Midbrain (tissue), 1 donor: ENCODE results near the gene CUL4A.
"Not testable (repeated sequence)": the region's sequence is repeated elsewhere in the genome, so short reads cannot be mapped to it uniquely, and the experiment has no call there.

ENCODE experiments used
- DNase-seq: peaks from one replicate; lab custom pipeline; 2025; lab: John Stamatoyannopoulos, UW

CUL4A gene

DNA sequence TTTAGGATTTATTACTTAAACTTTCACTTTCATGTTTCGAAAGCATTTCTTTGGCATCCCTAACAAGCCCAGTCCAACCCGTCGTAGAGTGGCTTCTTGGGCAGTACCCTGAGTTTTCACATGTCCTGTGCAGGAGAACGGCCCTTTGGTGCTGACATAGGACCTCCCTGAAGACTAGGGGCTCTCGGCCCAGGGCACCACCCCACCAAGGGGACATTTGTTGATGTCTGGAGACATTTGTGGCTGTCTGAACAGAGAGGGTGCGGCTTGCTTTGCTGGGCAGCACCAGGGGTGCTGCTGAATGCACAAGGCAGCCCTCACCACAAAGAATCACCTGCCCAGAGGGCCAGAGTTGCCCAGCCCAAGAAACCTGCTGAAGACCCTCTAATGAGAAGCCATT is 30.6 kb downstream of the CUL4A start:
- no peak for DNase-seq

- not testable (repeated sequence) for DNase-seq
Observed at GRCh38 chr13:113241623-113242022, 32.2 kb downstream of the CUL4A start.

DNA sequence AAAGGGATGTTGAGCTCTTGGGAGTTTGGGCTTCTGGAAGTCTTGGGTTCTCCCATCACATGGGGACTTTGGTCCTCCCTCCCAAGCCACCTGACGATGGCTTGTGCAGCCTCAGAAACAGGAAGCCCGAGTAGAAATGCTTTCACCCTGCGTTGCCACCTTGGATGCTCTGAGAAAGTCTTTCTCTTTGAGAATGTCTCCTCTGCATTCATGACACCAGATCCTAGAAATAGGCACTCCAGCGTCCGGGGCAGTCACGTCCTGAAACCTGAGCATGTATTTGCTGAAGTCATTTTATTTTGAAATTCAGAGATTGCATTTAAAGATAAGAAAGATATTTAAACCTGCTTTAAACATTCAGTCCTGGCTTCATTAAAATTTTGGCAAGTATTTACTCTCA is 34.4 kb downstream of the CUL4A start:
- no peak for DNase-seq

DNA sequence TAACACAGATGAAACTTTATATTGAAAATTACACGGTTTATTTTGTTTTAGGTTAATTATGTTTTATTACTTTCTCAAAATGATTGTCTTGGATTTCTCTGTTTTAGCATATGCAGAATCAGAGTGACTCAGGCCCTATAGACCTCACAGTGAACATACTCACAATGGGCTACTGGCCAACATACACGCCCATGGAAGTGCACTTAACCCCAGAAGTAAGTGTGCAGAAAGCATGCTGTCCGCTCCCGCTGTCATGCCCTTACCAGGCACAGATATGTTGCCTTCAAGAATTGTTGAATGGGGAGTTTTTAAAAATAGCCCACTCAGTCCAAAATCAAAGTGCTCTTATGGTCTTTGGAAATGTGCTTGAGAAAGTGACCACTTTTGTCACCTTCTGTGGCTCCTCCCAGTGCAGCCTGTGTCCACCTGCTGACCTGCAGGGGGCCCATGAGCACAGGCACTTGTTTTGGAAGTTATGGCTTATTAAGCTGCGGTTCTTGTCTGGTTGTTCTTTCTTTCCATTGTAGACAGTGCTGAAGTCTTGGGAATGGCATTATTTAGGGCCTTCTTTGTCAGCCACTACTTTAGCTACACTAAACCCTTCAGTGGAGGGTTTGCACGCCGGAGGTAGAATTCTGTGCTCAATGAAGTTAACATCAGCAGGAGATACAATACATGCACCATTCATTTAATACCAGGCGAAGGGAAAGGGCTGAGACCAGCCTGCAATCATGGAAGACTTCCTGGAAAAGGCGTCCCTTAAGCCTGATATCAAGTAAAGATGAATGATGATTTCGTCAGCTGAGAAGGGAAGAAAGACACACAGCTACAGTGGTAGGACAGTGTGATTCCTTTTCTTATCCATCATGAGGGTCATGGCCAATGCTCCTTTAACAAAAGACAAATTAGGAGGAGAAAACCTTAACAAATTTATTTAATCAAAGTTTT is 36.7 kb downstream of the CUL4A start:
- DNase-seq, result no peak

DNA sequence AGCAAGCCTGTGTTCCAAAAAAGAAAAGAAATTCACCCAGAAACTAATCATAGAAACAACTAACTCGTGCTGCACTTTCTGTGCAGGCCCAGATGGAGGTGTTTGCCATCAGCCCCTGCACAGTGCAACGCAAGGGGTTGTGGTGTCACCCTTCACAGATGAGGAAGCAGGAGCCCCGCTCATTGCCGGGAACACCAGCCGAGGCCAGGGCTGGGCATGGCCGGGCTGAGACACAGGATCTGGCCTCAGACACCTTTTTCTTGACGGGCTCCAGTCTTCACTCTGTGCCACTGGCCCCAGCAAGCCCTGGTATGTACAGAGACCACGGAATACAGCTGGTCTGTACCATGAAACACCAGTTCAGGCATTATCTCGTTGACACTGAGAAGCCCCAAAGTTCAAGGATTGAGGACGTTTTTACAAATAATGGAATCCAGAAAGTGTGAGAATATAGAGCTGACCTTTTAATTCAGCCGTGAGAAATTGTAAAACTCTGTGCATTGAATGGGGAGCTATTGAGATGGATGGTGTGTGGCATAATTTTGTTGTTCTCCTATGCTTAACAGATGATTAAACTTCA is 43.2 kb downstream of the CUL4A start:
- no peak for DNase-seq

GRCh38 chr13:113257908-113258307 is 48.5 kb downstream of the CUL4A start:
- DNase-seq, result not testable (repeated sequence)

DNA sequence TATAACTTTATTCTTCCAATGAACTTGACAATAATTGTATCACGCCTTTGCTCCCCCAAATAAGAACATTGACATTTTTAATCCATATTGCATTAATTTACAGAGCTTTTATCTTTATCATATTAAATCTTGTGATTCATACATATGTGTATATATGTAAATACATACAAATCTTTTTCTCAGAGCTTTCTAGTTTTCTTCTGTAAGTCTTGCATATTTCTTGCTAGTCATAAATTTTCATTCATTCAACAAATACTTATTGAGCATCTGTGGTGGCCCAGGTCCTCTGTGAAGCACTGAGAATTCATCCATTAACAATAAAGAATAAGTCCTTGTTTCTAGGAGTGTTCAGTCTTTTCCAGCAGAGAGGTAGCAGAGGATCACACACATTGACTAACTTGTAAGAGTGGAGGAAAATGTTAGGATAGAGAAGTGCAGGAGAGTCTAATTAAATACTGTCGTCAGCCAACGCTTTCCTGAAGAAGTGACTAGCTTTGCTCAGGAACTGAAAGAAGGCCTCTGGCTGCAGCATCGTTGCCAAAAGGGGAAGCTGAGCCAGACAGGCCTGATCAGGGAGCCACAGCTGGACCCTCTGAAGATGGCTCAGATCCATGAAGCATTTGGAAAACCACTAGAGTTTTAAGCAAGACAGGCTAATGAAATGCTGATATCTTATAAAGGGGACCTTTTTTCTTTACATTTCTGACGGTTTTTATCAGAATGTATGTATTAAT is 49.1 kb downstream of the CUL4A start:
- DNase-seq, result no peak

- DNase-seq, result no peak
Observed at GRCh38 chr13:113260996-113261395, 51.6 kb downstream of the CUL4A start.

DNA sequence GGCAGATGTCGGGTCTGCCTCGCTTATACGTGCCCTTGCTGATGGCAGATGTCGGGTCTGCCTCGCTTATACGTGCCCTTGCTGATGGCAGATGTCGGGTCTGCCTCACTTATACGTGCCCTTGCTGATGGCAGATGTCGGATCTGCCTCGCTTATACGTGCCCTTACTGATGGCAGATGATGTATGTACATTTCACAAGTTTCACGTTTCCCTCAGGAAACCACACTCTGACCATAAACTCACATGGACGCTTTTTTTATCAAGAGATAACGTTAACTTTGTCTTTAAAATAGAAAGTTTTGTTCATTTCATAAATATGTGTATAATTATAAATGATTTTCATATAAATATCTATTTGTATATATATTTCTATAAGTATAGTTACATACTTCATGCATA is 53.6 kb downstream of the CUL4A start:
- DNase-seq, result not testable (repeated sequence)

DNA sequence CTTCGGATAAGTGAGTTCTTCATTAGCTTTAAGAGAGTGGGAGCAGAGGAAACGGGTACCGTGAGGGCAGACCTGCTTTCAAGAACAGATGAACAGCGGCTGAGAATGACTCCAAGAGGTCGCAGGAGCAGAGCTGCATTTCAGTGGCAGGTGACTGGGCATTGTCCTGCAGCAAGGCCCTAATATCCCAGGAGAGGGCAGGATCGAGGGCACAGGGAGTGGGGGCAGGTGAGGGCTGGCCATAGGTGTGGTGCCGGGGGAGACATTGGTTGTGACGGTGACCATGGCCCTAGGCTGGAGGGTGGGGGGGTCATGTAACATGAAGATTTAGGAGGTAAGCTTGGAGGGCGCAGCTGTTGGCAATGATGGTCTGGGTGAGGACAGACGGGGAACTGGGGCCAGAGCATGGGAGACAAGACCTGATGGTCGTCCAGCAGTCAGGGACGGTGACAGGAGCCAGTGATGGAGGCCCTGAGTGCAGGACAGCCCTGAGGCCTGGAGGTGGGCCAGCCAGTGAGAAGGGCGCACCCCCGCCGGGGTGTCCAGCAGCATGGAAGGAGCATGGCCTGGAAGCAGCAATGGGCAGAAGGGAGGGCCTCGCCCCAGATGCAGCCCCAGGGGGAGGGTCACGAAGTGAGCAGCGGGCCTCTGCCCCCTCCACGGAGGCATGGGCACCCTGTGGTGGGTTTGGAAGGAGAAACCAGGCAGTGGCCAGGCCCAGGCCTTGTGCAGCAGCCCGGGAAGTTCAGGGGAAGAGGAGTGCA is 58.4 kb downstream of the CUL4A start:
- DNase-seq, result no peak

DNA sequence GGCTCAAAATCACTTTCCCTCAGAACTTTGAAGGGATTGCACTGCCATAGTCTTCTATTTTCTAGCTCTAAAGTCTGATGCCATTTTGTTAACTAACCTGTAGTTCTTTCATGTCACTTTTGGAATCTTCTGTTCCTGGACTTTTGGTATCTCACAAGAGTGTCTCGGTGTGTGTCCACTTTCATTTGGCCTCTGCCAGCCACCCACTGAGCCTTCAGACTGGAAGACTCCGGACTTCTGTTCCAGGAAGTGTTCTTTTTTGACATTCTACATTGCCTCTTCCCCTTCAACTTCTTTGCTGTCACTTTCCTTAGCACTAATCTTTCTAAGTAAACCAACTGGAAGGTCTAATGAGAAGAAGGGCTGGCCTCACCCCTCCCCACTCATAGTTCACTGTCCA is 62.6 kb downstream of the CUL4A start:
- no peak for DNase-seq

DNA sequence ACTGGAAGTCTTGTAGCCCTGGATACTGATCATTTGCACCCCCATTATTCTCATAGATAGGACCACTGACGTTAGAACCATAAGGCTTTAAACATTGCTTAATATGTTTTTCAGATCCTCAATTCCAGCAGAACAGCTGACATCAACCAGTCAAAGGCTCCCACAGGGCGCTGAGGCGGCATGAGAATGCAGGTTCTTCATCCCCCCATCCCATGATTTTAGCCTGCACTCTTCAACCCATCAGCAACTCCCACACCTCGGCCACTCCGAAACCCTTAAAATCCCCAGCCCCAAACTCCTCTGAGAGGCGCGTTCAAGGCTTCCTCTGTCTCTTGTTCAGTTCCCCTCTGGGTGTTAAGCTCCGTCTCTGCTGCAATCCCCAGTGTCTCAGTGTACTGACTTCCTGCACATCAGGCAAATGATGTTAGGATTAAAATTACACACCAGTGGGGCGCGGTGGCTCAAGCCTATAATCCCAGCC is 63.3 kb downstream of the CUL4A start:
- no peak for DNase-seq

DNA sequence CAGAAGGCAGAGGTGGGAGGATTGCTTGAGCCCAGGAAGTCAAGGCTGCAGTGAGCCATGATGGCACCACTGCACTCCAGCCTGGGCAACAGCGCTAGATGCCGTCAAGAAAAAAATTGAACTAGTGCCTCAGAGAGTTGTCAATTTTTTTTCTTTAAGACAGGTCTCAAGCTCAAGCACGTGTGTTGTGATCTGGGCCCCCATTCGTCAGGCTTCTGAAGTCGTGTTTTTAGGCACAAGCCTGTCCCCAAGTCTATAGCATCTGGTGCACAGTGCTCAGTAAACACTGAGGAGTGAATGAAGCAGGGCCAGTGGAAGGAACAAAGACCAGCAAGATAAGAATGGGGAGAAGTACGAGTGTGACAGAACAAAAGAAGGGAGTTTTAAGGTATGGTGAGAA is 63.9 kb downstream of the CUL4A start:
- no peak for DNase-seq

DNA sequence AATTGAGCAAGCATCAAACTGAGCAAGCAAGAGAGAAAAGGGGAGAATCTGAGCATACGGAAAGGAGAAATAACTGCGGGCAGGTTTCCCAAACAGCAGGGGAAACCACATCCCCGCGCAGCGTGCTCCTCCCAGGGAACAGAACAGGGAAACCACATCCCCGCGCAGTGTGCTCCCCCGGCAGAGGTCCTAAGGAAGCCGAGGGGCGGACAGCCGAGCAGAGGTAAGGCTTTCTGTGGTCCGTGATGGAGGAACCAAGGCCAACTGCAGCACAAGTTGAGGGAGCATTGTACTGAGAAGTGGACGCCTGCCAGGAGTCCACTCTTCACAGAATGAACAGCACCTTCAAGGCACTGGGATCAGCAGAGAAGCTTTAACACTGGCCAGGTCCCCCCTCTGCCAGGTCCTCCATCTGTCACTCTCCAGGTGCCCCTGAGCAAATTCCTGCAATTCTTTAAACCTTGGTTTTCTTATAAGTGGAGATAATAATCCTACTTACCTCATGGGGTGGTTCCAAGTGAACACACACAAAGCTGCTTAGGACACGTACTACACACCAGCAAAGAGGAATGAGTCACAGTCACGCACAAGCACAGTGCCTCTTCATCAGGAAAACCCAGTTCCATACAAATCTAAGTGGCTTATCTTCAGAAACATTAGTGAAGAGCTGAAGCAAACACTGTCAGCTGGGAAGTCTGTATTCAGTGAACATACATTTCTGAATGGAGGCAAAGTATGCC is 64.6 kb downstream of the CUL4A start:
- DNase-seq, result no peak

- DNase-seq, result no peak
Observed at GRCh38 chr13:113274721-113275120, 65.3 kb downstream of the CUL4A start.

DNA sequence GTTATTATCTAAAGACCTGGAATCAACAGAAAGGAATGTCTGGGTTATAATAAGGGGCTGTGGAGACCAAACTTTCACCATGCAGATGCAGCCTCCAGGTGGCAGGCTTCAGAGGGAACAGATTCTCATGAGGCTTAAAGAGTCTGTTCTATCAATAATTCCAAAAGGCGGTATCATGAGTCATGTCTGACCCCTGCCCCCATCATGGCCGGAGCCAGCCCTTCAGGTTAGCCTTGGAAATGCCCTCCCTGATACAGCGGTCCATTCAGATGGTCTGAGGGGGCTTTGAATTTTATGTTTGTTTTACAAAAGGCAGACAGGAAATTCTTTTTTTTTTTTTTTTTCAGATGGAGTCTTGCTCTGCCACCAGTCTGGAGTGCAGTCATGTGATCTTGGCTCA is 66.0 kb downstream of the CUL4A start:
- DNase-seq, result no peak

DNA sequence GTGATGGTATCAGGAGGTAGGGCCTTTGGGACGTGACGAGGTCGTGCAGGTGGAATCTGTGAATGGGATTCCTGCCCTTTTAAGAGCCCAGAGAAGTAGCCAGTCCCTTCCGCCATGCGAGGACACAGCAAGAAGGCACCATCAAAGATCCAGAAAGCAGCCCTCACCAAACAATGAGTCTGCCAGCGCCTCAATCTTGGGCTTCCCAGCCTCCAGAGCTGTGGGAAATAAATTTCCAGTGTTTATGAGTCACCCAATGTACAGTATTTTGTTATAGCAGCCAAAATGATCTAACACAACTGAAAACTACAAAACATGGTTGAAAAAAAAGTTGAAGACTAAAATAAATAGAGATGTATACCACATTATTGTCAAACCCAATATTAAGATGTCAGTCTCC is 70.7 kb downstream of the CUL4A start:
- no peak for DNase-seq

DNA sequence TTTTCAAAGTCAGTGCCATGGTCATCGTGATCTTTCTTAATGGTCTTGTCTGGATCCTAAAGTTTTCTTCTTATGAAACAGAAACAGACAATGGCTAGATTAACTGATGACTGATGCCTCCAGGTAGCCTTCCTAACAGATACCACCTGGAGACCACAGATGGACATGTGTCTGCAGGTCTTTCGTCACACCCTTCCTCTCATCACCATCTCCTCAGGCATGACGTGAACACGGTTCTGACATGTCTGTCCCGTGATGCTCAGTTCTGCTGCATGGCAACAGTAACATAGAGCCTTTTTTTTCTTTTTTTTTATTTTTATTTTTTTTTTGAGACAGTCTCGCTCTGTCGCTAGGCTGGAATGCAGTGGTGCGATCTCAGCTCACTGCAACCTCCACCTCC is 74.5 kb downstream of the CUL4A start:
- no peak for DNase-seq

DNA sequence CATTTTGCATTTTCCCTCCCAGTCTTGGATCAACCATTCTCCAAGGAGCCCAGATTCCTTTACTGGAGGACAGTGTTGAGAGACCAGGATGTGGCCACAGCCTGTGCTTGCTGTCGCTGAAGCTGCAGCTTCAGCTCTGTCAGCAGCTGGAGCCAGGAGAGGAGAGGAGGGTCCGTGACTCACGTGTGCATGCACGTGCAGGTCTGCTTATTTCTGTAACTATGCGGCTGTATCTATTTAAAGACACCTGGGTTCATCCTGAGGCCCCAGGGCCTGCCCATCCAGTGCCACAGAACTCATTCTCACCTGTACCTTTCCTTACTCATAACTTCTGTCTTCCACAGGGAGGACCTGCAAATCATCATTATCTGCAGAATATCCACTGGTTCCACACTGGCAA is 79.5 kb downstream of the CUL4A start:
- no peak for DNase-seq

DNA sequence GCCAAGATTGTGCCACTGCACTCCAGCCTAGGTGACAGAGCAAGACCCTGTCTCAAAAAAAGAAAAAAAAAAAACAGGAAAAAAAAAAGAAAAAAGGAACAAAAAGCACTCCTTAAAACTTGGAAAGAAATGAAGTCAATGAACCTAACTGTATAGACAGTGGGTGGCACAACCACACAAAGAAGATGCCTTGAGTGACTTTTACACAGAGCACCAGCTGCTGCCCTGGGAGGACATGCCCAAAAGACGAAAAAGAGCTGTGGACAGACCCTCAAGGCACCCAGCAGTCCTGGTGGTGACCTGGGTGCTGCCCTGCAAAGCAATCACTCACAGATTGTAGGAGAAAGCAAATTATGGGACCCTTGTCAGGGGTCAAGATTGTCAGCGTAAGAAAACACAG is 81.7 kb downstream of the CUL4A start:
- no peak for DNase-seq
